PC-9 (cell line): Measurements from ENCODE around the gene NPBWR2. TPM values are rescaled to one million over a fixed set of nuclear protein-coding genes. Genes with fewer than 3 reads are reported as not detected.

ENCODE experiments used
- BruUV-seq: library from RNA; stranded (reverse); fragments of 400-500 nt; replicated peaks from 2 replicates; lab custom pipeline; 2021; lab: Mats Ljungman, UMichigan
- CTCF ChIA-PET: fragments of 300-600 bp; sonication (Branson Sonifier 250); formaldehyde crosslinking; loops from one replicate; lab custom pipeline; 2022; ENCODE audit warnings: antibody characterized with exemption; lab: Charles Lee
- POLR2A ChIA-PET: fragments of 300-600 bp; sonication (Branson Sonifier 250); formaldehyde crosslinking; loops from one replicate; lab custom pipeline; 2022; ENCODE audit warnings: antibody characterized with exemption; ENCODE audit not compliant: unreplicated experiment; lab: Charles Lee
- DNase-seq, 2 experiments: peaks; one replicate each; pipeline versions ENCODE4 v3.0.0 to v3.0.0-alpha.2; 2015 to 2022; ENCODE audit warnings: mixed read lengths in 1 of 2
- H2AFZ ChIP-seq: fragments of 200-600 bp; sonication (generic); 2 replicates; pipeline ENCODE4 v1.8.1; 2017; ENCODE audit warnings: antibody characterized with exemption
- H3F3A ChIP-seq: fragments of 200-600 bp; sonication (generic); 2 replicates; pipeline ENCODE4 v1.8.1; 2017; ENCODE audit warnings: antibody characterized with exemption, mild to moderate bottlenecking, low read depth; ENCODE audit not compliant: insufficient read depth
- H3K27ac ChIP-seq: fragments of 200-600 bp; sonication (generic); 2 replicates; pipeline ENCODE4 v1.6.1; 2016; ENCODE audit warnings: mixed run types
- H3K27me3 ChIP-seq: fragments of 200-600 bp; sonication (generic); 2 replicates; pipeline ENCODE4 v1.6.1; 2016; ENCODE audit warnings: low read depth, mixed run types; ENCODE audit not compliant: insufficient read depth
- H3K36me3 ChIP-seq: fragments of 200-600 bp; sonication (generic); 2 replicates; pipeline ENCODE4 v1.6.1; 2016; ENCODE audit warnings: low read depth, mixed run types
- H3K4me1 ChIP-seq: fragments of 200-600 bp; sonication (generic); replicated peaks from 2 replicates; pipeline ENCODE4 v1.6.1; 2016; ENCODE audit warnings: mixed run types; ENCODE audit not compliant: insufficient read depth
- H3K4me2 ChIP-seq: fragments of 200-600 bp; sonication (generic); 2 replicates; pipeline ENCODE4 v1.6.1; 2017; ENCODE audit warnings: mixed run types
- H3K4me3 ChIP-seq: fragments of 200-600 bp; sonication (generic); 2 replicates; pipeline ENCODE4 v1.6.1; 2016; ENCODE audit warnings: mixed run types
- H3K79me2 ChIP-seq: fragments of 200-600 bp; sonication (generic); 2 replicates; pipeline ENCODE4 v1.6.1; 2017; ENCODE audit warnings: low read depth, mixed run types
- H3K9me2 ChIP-seq: fragments of 200-600 bp; sonication (generic); 2 replicates; pipeline ENCODE4 v1.8.1; 2017; ENCODE audit warnings: mild to moderate bottlenecking; ENCODE audit not compliant: insufficient read depth
- H3K9me3 ChIP-seq: fragments of 200-600 bp; sonication (generic); 2 replicates; pipeline ENCODE4 v1.8.1; 2016; ENCODE audit warnings: low read depth; ENCODE audit not compliant: insufficient read depth
- H4K20me1 ChIP-seq: fragments of 200-600 bp; sonication (generic); 2 replicates; pipeline ENCODE4 v1.8.1; 2017; ENCODE audit not compliant: insufficient read depth
- CTCF ChIP-seq: fragments of 200-600 bp; sonication (generic); conservative IDR thresholded peaks from 2 replicates; pipeline ENCODE4 v1.6.1; 2017; ENCODE audit warnings: mixed run types, antibody characterized with exemption, mild to moderate bottlenecking, moderate library complexity
- EZH2 ChIP-seq: fragments of 200-600 bp; sonication (generic); IDR thresholded peaks from 2 replicates; pipeline ENCODE4 v1.8.0; 2017; ENCODE audit warnings: antibody characterized with exemption, low read depth
- intact Hi-C: fragments of 100-400 bp; cut with micrococcal nuclease; formaldehyde crosslinking; loops from one replicate; pipeline ENCODE4 v1.10.0; 2022; ENCODE audit not compliant: unreplicated experiment
- total RNA-seq: library from RNA; stranded (reverse); gene quantifications from 2 replicates; pipeline ENCODE4 v1.2.3, GENCODE V29; 2021

Gene NPBWR2
- total RNA-seq, 1 experiment from 2014 or later = not detected

- H4K20me1 ChIP-seq = no peaks in the 10 kb centered on the region
- CTCF ChIA-PET = interaction anchor here (0.6 kb wide), 1 partner anchor 14 kb away, joined by 9 read pairs; no protein-coding TSS in a partner anchor
- H3K4me3 ChIP-seq = no peak overlapping the region
- H3K4me2 ChIP-seq = no peak overlapping the region
- H2AFZ ChIP-seq = no peak overlapping the region
- no TSS peak for BruUV-seq
- intact Hi-C loops = no loop called here
- H3K27me3 ChIP-seq = peaks cover 55% of the 10 kb centered on the region
- H3K9me2 ChIP-seq = no peaks in the 10 kb centered on the region
- peaks cover 6% of the 10 kb centered on the region; the same call in 1 of the 2 replicates for H3F3A ChIP-seq
- H3K36me3 ChIP-seq = no peaks in the 10 kb centered on the region
- POLR2A ChIA-PET = interaction anchor here (0.7 kb wide), 1 partner anchor 105 kb away, joined by 3 read pairs; no protein-coding TSS in a partner anchor
- H3K27ac ChIP-seq = no peak overlapping the region
- TF ChIP-seq CTCF (no peak), EZH2 (no peak)
- H3K4me1 ChIP-seq = no peaks in the 10 kb centered on the region
- peak in 1 of 2 experiments; percentile 33 for DNase-seq
- no peaks in the 10 kb centered on the region for H3K9me3 ChIP-seq
- H3K79me2 ChIP-seq = no peaks in the 10 kb centered on the region
Measured at GRCh38 chr20:64116541-64117431, 9.4 kb upstream of the NPBWR2 start.

GRCh38 chr20:64116016-64116415, 8.7 kb upstream of the NPBWR2 start:
- peak in 1 of 2 experiments; percentile 25 for DNase-seq
- ChIA-PET CTCF (no interaction called here), POLR2A (interaction anchor here (0.7 kb wide), 1 partner anchor 106 kb away, joined by 3 read pairs; no protein-coding TSS in a partner anchor)
- no TSS peak for BruUV-seq
- no peaks in the 10 kb centered on the region for H3K9me3 ChIP-seq
- no peak overlapping the region for H2AFZ ChIP-seq
- H3K36me3 ChIP-seq = no peaks in the 10 kb centered on the region
- no peak overlapping the region for H3K27ac ChIP-seq
- no peaks in the 10 kb centered on the region for H4K20me1 ChIP-seq
- H3K27me3 ChIP-seq = peaks cover 53% of the 10 kb centered on the region
- H3K4me1 ChIP-seq = no peaks in the 10 kb centered on the region
- no peak for TF ChIP-seq EZH2
- no peak for TF ChIP-seq CTCF
- H3K4me2 ChIP-seq = no peak overlapping the region
- H3K79me2 ChIP-seq = no peaks in the 10 kb centered on the region
- no peak overlapping the region for H3K4me3 ChIP-seq
- intact Hi-C loops = no loop called here
- peaks cover 6% of the 10 kb centered on the region; the same call in 1 of the 2 replicates for H3F3A ChIP-seq
- no peaks in the 10 kb centered on the region for H3K9me2 ChIP-seq

GRCh38 chr20:64115171-64115911, 8.0 kb upstream of the NPBWR2 start:
- H3K4me1 ChIP-seq = no peaks in the 10 kb centered on the region
- H3K9me2 ChIP-seq = no peaks in the 10 kb centered on the region
- ChIA-PET CTCF (no interaction called here), POLR2A (interaction anchor here (0.6 kb wide), 1 partner anchor 433 kb away, joined by 6 read pairs; no protein-coding TSS in a partner anchor)
- no peak overlapping the region for H3K27ac ChIP-seq
- no peaks in the 10 kb centered on the region for H3K79me2 ChIP-seq
- no peaks in the 10 kb centered on the region for H3K36me3 ChIP-seq
- H3K4me2 ChIP-seq = no peak overlapping the region
- no TSS peak for BruUV-seq
- DNase-seq = peak in 1 of 2 experiments; percentile 31
- peaks cover 55% of the 10 kb centered on the region for H3K27me3 ChIP-seq
- H2AFZ ChIP-seq = no peak overlapping the region
- intact Hi-C loops = no loop called here
- H3F3A ChIP-seq = peaks cover 6% of the 10 kb centered on the region; the same call in 1 of the 2 replicates
- TF ChIP-seq EZH2 (no peak), CTCF (no peak)
- no peaks in the 10 kb centered on the region for H4K20me1 ChIP-seq
- H3K9me3 ChIP-seq = no peaks in the 10 kb centered on the region
- H3K4me3 ChIP-seq = no peak overlapping the region
